Ovary (tissue), 3 donors: ENCODE measurements around the gene MOB3A.

ENCODE experiments used
- CTCF ChIP-seq, 3 donors: fragments of 450-650 bp in 2 of 3; fragments of 200-600 bp in 1 of 3; IDR thresholded peaks; one replicate each; pipeline versions ENCODE4 v1.5.1 to v1.8.0; 2016 to 2022; ENCODE audit warnings: antibody characterized with exemption in 3 of 3, mild to moderate bottlenecking in 1 of 3
- EP300 ChIP-seq: sonication (generic); formaldehyde crosslinking; IDR thresholded peaks from one replicate; pipeline ENCODE4 v1.6.1; 2017; ENCODE audit warnings: antibody characterized with exemption
- POLR2A ChIP-seq: fragments of 450-650 bp; IDR thresholded peaks from one replicate; pipeline ENCODE4 v1.6.1; 2017; ENCODE audit warnings: antibody characterized with exemption, mild to moderate bottlenecking, moderate library complexity
- donor health status: DM: no; HTN: no; CAD: no.

- TF ChIP-seq POLR2A (no peak), CTCF (IDR thresholded peaks at IDR 0.05) (no peak), EP300 (no peak)
Measured at GRCh38 chr19:2021453-2022140, 74.5 kb downstream of the MOB3A start.
